K562 (cell line): Measurements from ENCODE around the gene MPHOSPH9. TPM values are rescaled to one million over a fixed set of nuclear protein-coding genes. Genes with fewer than 3 reads are reported as not detected.

Source experiments
- BRD9 ChIP-seq: fragments of 450-650 bp; IDR thresholded peaks from 2 replicates; pipeline ENCODE4 v1.6.1; 2018; ENCODE audit warnings: low read depth; ENCODE audit not compliant: partially characterized antibody
- CUX1 ChIP-seq: fragments of 200-800 bp; sonication (Bioruptor generic); IDR thresholded peaks from 2 replicates; pipeline ENCODE4 v1.6.1; 2016; ENCODE audit warnings: missing genetic modification characterization, missing compliant biosample characterization
- FOXK1 ChIP-seq: sonication (generic); formaldehyde crosslinking; IDR thresholded peaks from 2 replicates; pipeline ENCODE4 v1.8.0; 2022; ENCODE audit warnings: missing genetic modification reagents, mild to moderate bottlenecking, borderline replicate concordance
- HDAC3 ChIP-seq: fragments of 450-650 bp; IDR thresholded peaks from 2 replicates; pipeline ENCODE4 v1.6.1; 2018; ENCODE audit warnings: borderline replicate concordance, mild to moderate bottlenecking, moderate library complexity; ENCODE audit not compliant: partially characterized antibody
- HES1 ChIP-seq: fragments of 450-650 bp; IDR thresholded peaks from 2 replicates; pipeline ENCODE4 v1.6.1; 2016; ENCODE audit warnings: low read depth, mild to moderate bottlenecking, moderate library complexity
- HNRNPLL ChIP-seq: fragments of 200-400 bp; formaldehyde crosslinking; IDR thresholded peaks from 2 replicates; pipeline ENCODE4 v1.6.1; 2017; ENCODE audit warnings: low read length, low read depth, mild to moderate bottlenecking; ENCODE audit not compliant: poor library complexity, severe bottlenecking
- HNRNPUL1 ChIP-seq: fragments of 200-400 bp; formaldehyde crosslinking; IDR thresholded peaks from 2 replicates; pipeline ENCODE4 v1.6.1; 2017; ENCODE audit warnings: low read length
- MNT ChIP-seq, 2 experiments: fragments of 450-650 bp; conservative IDR thresholded peaks; 2 replicates each; pipeline ENCODE4 v1.6.1; 2017; ENCODE audit warnings: mild to moderate bottlenecking in 2 of 2, moderate library complexity in 2 of 2
- RBFOX2 ChIP-seq: fragments of 200-400 bp; formaldehyde crosslinking; IDR thresholded peaks from 2 replicates; pipeline ENCODE4 v1.6.1; 2017; ENCODE audit warnings: low read depth, mild to moderate bottlenecking, low read length, moderate library complexity
- TCF7L2 ChIP-seq: fragments of 150-350 bp; IDR thresholded peaks from 2 replicates; pipeline ENCODE4 v1.6.1; 2016; ENCODE audit warnings: low read depth, mild to moderate bottlenecking, low read length, moderate library complexity
- TFAP4 ChIP-seq: sonication (generic); formaldehyde crosslinking; IDR thresholded peaks from 2 replicates; pipeline ENCODE4 v1.8.0; 2022; ENCODE audit warnings: missing genetic modification reagents, mild to moderate bottlenecking, moderate library complexity, borderline replicate concordance
- ZFX ChIP-seq: sonication (generic); formaldehyde crosslinking; IDR thresholded peaks from 2 replicates; pipeline ENCODE4 v1.8.0; 2022; ENCODE audit warnings: mild to moderate bottlenecking, missing genetic modification reagents, moderate library complexity
- ZNF551 ChIP-seq: fragments of 250-450 bp; sonication (Bioruptor Pico); IDR thresholded peaks from 2 replicates; pipeline ENCODE4 v1.5.0; 2021; ENCODE audit warnings: mild to moderate bottlenecking, moderate library complexity
- ZZZ3 ChIP-seq: fragments of 450-650 bp; IDR thresholded peaks from 2 replicates; pipeline ENCODE4 v1.6.1; 2016; ENCODE audit warnings: antibody characterized with exemption, mild to moderate bottlenecking, moderate library complexity
- polyA plus RNA-seq, 8 experiments: library from polyadenylated mRNA; depleted of rRNA in 4 of 8; stranded (reverse) in 5 of 8; unstranded in 3 of 8; fragments of >200 nt; fragmentation: Nextera tagmentation in 2 of 8; fragmentation: Illumina TruSeq in 1 of 8; extraction: Ambion mirVana in 2 of 8; extraction: Trizol in 1 of 8; gene quantifications; 2 replicates each; pipeline versions ENCODE4 v1.2.1 to v1.2.3, GENCODE V29; 2011 to 2014; ENCODE audit warnings: inconsistent platforms in 1 of 8, missing spikeins in 1 of 8
- total RNA-seq, 7 experiments: library from RNA; depleted of rRNA in 6 of 7; stranded (reverse); fragments of >200 nt in 6 of 7; fragmentation: Illumina TruSeq in 2 of 7; extraction: Trizol in 2 of 7; gene quantifications; 2 replicates each; pipeline versions ENCODE4 v1.2.1 to v1.2.3, GENCODE V29; 2011 to 2021; ENCODE audit warnings: low replicate concordance in 1 of 7

Gene MPHOSPH9
- total and polyA plus RNA-seq, 9 of the 15 experiments (the other 6 are each of a cell fraction or from before 2014, with no cell fraction given), result 14.2 to 103 (median 54.5) TPM

- TF ChIP-seq HNRNPLL (peak; percentile 29), HNRNPUL1 (no peak), TCF7L2 (no peak), BRD9 (no peak), MNT (conservative IDR thresholded peaks at IDR 0.05) (peak; percentile 97 to 98), CUX1 (no peak), FOXK1 (peak; percentile 29; the same call in 1 of the 2 replicates), ZFX (CRISPR knock-in tag) (peak; percentile 97), RBFOX2 (peak; percentile 99), HES1 (peak; percentile 97), ZZZ3 (peak; percentile 58; the same call in 1 of the 2 replicates), ZNF551 (CRISPR knock-in tag) (no peak), TFAP4 (CRISPR knock-in tag) (peak; percentile 82), HDAC3 (no peak)
Measured at GRCh38 chr12:123232807-123233504, at the start of gene MPHOSPH9, which contains the start of gene MTRFR (continued).
